Measurements from ENCODE around the gene NUP43. TPM values are rescaled to one million over a fixed set of nuclear protein-coding genes. Genes with fewer than 3 reads are reported as not detected.
"Not testable (repeated sequence)": the region's sequence is repeated elsewhere in the genome, so short reads cannot be mapped to it uniquely, and the experiment has no call there.

The NUP43 gene
- total RNA-seq, 1 experiment from 2014 or later: 93.3 TPM

GRCh38 chr6:149694921-149695320, 51.4 kb downstream of the NUP43 start:
- DNase-seq (ENCODE audit: low read depth): no peak

- no peak for DNase-seq (ENCODE audit: low read depth)
Observed at GRCh38 chr6:149691201-149691600, 55.1 kb downstream of the NUP43 start.

- DNase-seq (ENCODE audit: low read depth): no peak
Observed at GRCh38 chr6:149686230-149686629, 60.1 kb downstream of the NUP43 start.

- DNase-seq (ENCODE audit: low read depth): no peak
Observed at GRCh38 chr6:149683256-149683859, 63.0 kb downstream of the NUP43 start.

- DNase-seq (ENCODE audit: low read depth): not testable (repeated sequence)
Observed at GRCh38 chr6:149681845-149682244, 64.5 kb downstream of the NUP43 start.

DNA sequence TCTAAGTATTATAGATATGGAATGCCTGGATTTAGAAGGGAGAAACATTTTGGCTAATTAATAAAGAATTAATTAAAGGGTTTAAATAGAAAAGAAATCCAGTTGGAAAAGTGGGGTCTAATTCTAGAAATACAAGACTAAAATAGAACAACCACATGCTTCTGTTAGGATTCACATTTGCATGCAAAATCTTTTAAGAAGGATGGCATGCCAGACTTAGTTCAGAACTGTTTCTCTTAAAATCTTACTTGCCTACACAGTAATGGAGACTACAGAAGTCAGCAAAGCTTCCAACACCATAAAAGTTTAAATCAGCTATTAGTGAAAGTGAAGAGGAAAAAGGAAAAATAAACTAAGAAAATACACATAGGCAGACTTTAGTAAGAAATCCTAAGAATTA, 65.1 kb downstream of the NUP43 start:
- DNase-seq (ENCODE audit: low read depth): no peak

DNA sequence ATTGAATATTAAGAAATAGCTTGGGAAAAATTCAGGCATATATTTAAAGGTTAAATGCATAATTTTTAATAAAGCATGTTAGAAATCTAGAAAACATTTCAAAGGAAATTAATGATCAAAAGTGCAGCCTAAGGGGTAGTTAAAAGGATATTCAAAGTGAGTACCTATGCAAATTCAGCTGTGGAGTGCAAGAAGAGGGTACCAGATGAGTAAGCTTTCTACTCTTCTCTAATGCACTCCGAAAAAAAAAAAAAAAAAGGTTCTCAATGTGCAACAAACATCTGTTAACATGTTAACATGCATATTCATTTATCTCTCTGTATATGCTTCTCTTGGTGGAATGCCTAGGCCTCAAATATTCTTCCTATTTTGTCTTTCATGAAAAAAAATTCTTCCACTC, 65.8 kb downstream of the NUP43 start:
- no peak for DNase-seq (ENCODE audit: low read depth)

Other genes with a start within 250 kb of the NUP43 start
- gene PPIL4, start 200.5 kb downstream of the NUP43 start, total RNA-seq (2014; rRNA removed; shearing (Covaris generic)): 42.0 and 52.9 TPM in 2 replicates
- gene GINM1, start 180.2 kb downstream of the NUP43 start, total RNA-seq (2014; rRNA removed; shearing (Covaris generic)): 103 and 129 TPM in 2 replicates
- 19.4 and 33.9 TPM in 2 replicates for gene KATNA1, start 97.8 kb downstream of the NUP43 start, total RNA-seq (2014; rRNA removed; shearing (Covaris generic))
- gene LATS1, start 28.4 kb downstream of the NUP43 start, total RNA-seq (2014; rRNA removed; shearing (Covaris generic)): 19.9 and 23.4 TPM in 2 replicates
- 277 and 290 TPM in 2 replicates for gene PCMT1, start 3.2 kb upstream of the NUP43 start, total RNA-seq (2014; rRNA removed; shearing (Covaris generic))
- 65.9 and 92.0 TPM in 2 replicates for gene LRP11, start 117.8 kb upstream of the NUP43 start, total RNA-seq (2014; rRNA removed; shearing (Covaris generic))
- 1.5 and 2.7 TPM in 2 replicates for gene RAET1E, start 151.6 kb upstream of the NUP43 start, total RNA-seq (2014; rRNA removed; shearing (Covaris generic))
- 19.7 and 20.6 TPM in 2 replicates for gene RAET1G, start 176.6 kb upstream of the NUP43 start, total RNA-seq (2014; rRNA removed; shearing (Covaris generic))
- 75.7 and 88.8 TPM in 2 replicates for gene ULBP2, start 195.5 kb upstream of the NUP43 start, total RNA-seq (2014; rRNA removed; shearing (Covaris generic))
- gene ULBP1, start 217.4 kb upstream of the NUP43 start, total RNA-seq (2014; rRNA removed; shearing (Covaris generic)): 0.76 and 1.1 TPM in 2 replicates

Data from M059J (cell line).